ENCODE data around the gene TACO1.

DNA sequence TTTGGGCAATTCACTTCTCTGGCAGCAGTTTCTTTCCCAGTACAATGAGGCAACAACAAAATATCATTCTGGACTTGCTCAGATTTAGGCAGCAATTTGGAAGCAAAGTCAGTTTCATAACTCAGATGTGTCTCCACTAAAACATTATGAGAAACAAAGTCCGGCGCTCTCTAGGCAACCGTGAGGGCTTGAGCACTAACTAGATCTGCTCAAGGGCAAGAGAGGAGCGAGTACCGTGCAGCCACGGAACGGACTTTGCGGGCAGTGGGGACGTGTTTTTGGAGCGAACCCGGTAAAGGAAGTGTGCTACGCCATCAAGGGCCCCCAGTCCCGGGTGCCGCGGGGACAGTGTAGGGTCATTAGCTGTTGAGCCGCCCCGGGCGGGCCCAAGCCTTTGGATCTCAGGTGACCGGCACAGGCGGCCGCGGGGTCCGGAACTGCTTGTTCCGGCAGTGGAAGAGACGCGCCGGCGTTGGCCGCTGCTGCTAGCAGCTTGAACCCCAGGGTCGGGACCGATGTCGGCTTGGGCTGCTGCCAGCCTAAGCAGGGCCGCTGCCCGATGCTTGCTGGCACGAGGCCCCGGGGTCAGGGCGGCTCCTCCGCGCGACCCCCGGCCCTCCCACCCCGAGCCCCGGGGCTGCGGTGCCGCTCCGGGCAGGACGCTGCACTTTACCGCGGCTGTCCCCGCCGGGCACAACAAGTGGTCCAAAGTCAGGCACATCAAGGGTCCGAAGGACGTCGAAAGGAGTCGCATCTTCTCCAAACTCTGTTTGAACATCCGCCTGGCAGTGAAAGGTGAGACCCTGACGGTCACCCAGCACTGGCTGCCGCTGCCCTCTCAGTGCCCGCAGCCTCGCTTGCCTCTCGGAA, at the start of gene TACO1:
- TF ChIP-seq, protein P1, sequence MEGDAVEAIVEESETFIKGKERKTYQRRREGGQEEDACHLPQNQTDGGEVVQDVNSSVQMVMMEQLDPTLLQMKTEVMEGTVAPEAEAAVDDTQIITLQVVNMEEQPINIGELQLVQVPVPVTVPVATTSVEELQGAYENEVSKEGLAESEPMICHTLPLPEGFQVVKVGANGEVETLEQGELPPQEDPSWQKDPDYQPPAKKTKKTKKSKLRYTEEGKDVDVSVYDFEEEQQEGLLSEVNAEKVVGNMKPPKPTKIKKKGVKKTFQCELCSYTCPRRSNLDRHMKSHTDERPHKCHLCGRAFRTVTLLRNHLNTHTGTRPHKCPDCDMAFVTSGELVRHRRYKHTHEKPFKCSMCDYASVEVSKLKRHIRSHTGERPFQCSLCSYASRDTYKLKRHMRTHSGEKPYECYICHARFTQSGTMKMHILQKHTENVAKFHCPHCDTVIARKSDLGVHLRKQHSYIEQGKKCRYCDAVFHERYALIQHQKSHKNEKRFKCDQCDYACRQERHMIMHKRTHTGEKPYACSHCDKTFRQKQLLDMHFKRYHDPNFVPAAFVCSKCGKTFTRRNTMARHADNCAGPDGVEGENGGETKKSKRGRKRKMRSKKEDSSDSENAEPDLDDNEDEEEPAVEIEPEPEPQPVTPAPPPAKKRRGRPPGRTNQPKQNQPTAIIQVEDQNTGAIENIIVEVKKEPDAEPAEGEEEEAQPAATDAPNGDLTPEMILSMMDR (optimal IDR thresholded peaks at IDR 0.05 in 1 of 3, IDR thresholded peaks at IDR 0.05 in 1 of 3, conservative IDR thresholded peaks at IDR 0.05 in 1 of 3; ENCODE audit: extremely low read depth in 1 of 3, insufficient read depth in 2 of 3, low read length in 3 of 3) = no peak
- TF ChIP-seq EZH2 (IDR thresholded peaks at IDR 0.05; ENCODE audit: low read length) = no peak

All from keratinocyte (primary cell).